Activated CD4-positive, alpha-beta T cell treated with anti-CD3 and anti-CD28 coated beads for 36 hours (primary cell): ENCODE measurements around the gene LPGAT1. TPM values are rescaled to one million over a fixed set of nuclear protein-coding genes. Genes with fewer than 3 reads are reported as not detected.
A peak's percentile ranks its signal among the peaks of the same experiment; 100 is the strongest.

Experiments
- ATAC-seq: fragments of 200-7000 bp; cut with Tn5 transposase; one replicate; pipeline ENCODE4 v1.10.0; 2021; ENCODE audit warnings: mild to moderate bottlenecking, moderate library complexity
- CTCF ChIA-PET: fragments of 350-600 bp; sonication (Branson Sonifier 250); formaldehyde crosslinking; loops from one replicate; lab custom pipeline; 2021; ENCODE audit warnings: antibody characterized with exemption; lab: Charles Lee
- POLR2A ChIA-PET: fragments of 350-600 bp; sonication (Branson Sonifier 250); formaldehyde crosslinking; loops from one replicate; lab custom pipeline; 2021; ENCODE audit warnings: antibody characterized with exemption, inconsistent platforms; lab: Charles Lee
- DNase-seq: peaks from one replicate; pipeline ENCODE4 v3.0.0-alpha.2; 2020
- H3K27ac Mint-ChIP-seq: one replicate; pipeline ENCODE4 v1.8.0; 2021; ENCODE audit warnings: mixed read lengths
- H3K27me3 Mint-ChIP-seq: one replicate; pipeline ENCODE4 v1.8.0; 2021; ENCODE audit warnings: mixed read lengths
- H3K36me3 Mint-ChIP-seq: one replicate; pipeline ENCODE4 v1.8.0; 2021; ENCODE audit warnings: low read depth, mixed read lengths
- H3K4me1 Mint-ChIP-seq: one replicate; pipeline ENCODE4 v1.8.0; 2021; ENCODE audit warnings: mixed read lengths
- H3K4me3 Mint-ChIP-seq: one replicate; pipeline ENCODE4 v1.8.0; 2021; ENCODE audit warnings: mild to moderate bottlenecking, moderate library complexity, mixed read lengths
- H3K9me3 Mint-ChIP-seq: one replicate; pipeline ENCODE4 v1.8.0; 2021; ENCODE audit warnings: low read depth, mixed read lengths
- intact Hi-C, 2 experiments: fragments of 100-400 bp; cut with DNase I in 1 of 2; cut with micrococcal nuclease in 1 of 2; formaldehyde crosslinking; loops; one replicate each; pipeline versions ENCODE4 v1.14.2 to v1.15.1; 2022 to 2024; cut with DNase I, micrococcal nuclease
- total RNA-seq, 2 experiments: library from RNA; stranded (reverse); gene quantifications; one replicate each; pipeline ENCODE4 v1.2.3, GENCODE V29; 2021

The LPGAT1 gene
- total RNA-seq, 2 experiments from 2014 or later = 21.7 to 24.9 TPM

GRCh38 chr1:211843507-211844298, 13.1 kb upstream of the LPGAT1 start:
- H3K36me3 Mint-ChIP-seq = no peaks in the 10 kb centered on the region
- no peak overlapping the region for H3K27ac Mint-ChIP-seq
- POLR2A ChIA-PET = no interaction called here
- intact Hi-C loops = no loop called here
- no peak for DNase-seq
- ATAC-seq = no peak
- no peak overlapping the region for H3K4me3 Mint-ChIP-seq
- CTCF ChIA-PET = interaction anchor here (0.6 to 1.3 kb wide), 4 partner anchors 10 to 163 kb away, joined by 3 to 4 read pairs (median 3); no protein-coding TSS in a partner anchor
- peaks cover 30% of the 10 kb centered on the region for H3K4me1 Mint-ChIP-seq
- peaks cover 2% of the 10 kb centered on the region for H3K9me3 Mint-ChIP-seq
- no peaks in the 10 kb centered on the region for H3K27me3 Mint-ChIP-seq

GRCh38 chr1:211843018-211843417, 12.5 kb upstream of the LPGAT1 start:
- H3K27me3 Mint-ChIP-seq = no peaks in the 10 kb centered on the region

GRCh38 chr1:211842518-211842917, 12.0 kb upstream of the LPGAT1 start:
- peak; percentile 55 for ATAC-seq
- Mint-ChIP-seq H3K27ac (no peak overlapping the region), H3K4me1 (peaks cover 32% of the 10 kb centered on the region), H3K4me3 (no peak overlapping the region), H3K27me3 (no peaks in the 10 kb centered on the region), H3K9me3 (no peaks in the 10 kb centered on the region), H3K36me3 (no peaks in the 10 kb centered on the region)
- intact Hi-C loops = no loop called here
- no peak for DNase-seq
- ChIA-PET CTCF (interaction anchor here (0.7 to 1.3 kb wide), 6 partner anchors 9 to 615 kb away, joined by 3 to 4 read pairs (median 3); no protein-coding TSS in a partner anchor), POLR2A (interaction anchor here (0.6 kb wide), 2 partner anchors 1015 to 1899 kb away, joined by 4 read pairs; partner anchors contain the start of gene FLVCR1)

More at GRCh38 chr1:211843018-211843417, 12.5 kb upstream of the LPGAT1 start:
- DNase-seq (no peak), ATAC-seq (no peak)
- Mint-ChIP-seq H3K27ac (peak overlapping the region; percentile 53), H3K36me3 (no peaks in the 10 kb centered on the region), H3K4me1 (peaks cover 32% of the 10 kb centered on the region), H3K9me3 (peaks cover under 1% of the 10 kb centered on the region), H3K4me3 (no peak overlapping the region)
- intact Hi-C loops = no loop called here
- POLR2A ChIA-PET = interaction anchor here (0.6 kb wide), 1 partner anchor 1900 kb away, joined by 4 read pairs; no protein-coding TSS in a partner anchor
- CTCF ChIA-PET = interaction anchor here (0.7 to 1.3 kb wide), 5 partner anchors 9 to 191 kb away, joined by 3 to 4 read pairs (median 3); no protein-coding TSS in a partner anchor

GRCh38 chr1:211839106-211839505, 8.5 kb upstream of the LPGAT1 start:
- no peak overlapping the region for H3K4me3 Mint-ChIP-seq
- ChIA-PET CTCF (interaction anchor here (0.7 kb wide), 1 partner anchor 141 kb away, joined by 3 read pairs; no protein-coding TSS in a partner anchor), POLR2A (no interaction called here)
- H3K27ac Mint-ChIP-seq = no peak overlapping the region
- H3K9me3 Mint-ChIP-seq = no peaks in the 10 kb centered on the region
- peaks cover 38% of the 10 kb centered on the region for H3K4me1 Mint-ChIP-seq
- ATAC-seq (peak; percentile 72), DNase-seq (no peak)
- H3K36me3 Mint-ChIP-seq = no peaks in the 10 kb centered on the region
- intact Hi-C loops = no loop called here
- no peaks in the 10 kb centered on the region for H3K27me3 Mint-ChIP-seq

GRCh38 chr1:211833174-211833820, 2.7 kb upstream of the LPGAT1 start:
- ChIA-PET POLR2A (no interaction called here), CTCF (interaction anchor here (0.7 to 1.4 kb wide), 6 partner anchors 10 to 135 kb away, joined by 3 to 5 read pairs (median 4); no protein-coding TSS in a partner anchor)
- Mint-ChIP-seq H3K27me3 (no peaks in the 10 kb centered on the region), H3K9me3 (no peaks in the 10 kb centered on the region), H3K4me3 (no peak overlapping the region), H3K27ac (peak overlapping the region; percentile 66), H3K36me3 (peaks cover 5% of the 10 kb centered on the region), H3K4me1 (peaks cover 49% of the 10 kb centered on the region)
- ATAC-seq = peak; percentile 47
- DNase-seq = peak; percentile 56
- intact Hi-C loops = loop anchor here (2.0 to 5.0 kb wide), 6 partner anchors 102 to 774 kb away; partner anchors contain the start of genes ATF3 (in 1 of the 2), DTL (in 1 of the 2), INTS7 (in 1 of the 2) and SLC30A1 (in 1 of the 2)

GRCh38 chr1:211832661-211833060, 2.1 kb upstream of the LPGAT1 start:
- POLR2A ChIA-PET = no interaction called here
- Mint-ChIP-seq H3K4me1 (peaks cover 53% of the 10 kb centered on the region), H3K9me3 (no peaks in the 10 kb centered on the region), H3K27me3 (no peaks in the 10 kb centered on the region), H3K27ac (peak overlapping the region; percentile 66), H3K4me3 (no peak overlapping the region), H3K36me3 (peaks cover 5% of the 10 kb centered on the region)
- CTCF ChIA-PET = interaction anchor here (1.2 kb wide), 1 partner anchor 20 kb away, joined by 3 read pairs; no protein-coding TSS in a partner anchor
- ATAC-seq (no peak), DNase-seq (no peak)
- intact Hi-C loops = loop anchor here (2.0 to 5.0 kb wide), 6 partner anchors 102 to 775 kb away; partner anchors contain the start of genes ATF3 (in 1 of the 2), DTL (in 1 of the 2), INTS7 (in 1 of the 2) and SLC30A1 (in 1 of the 2)

- ATAC-seq (no peak), DNase-seq (no peak)
- intact Hi-C loops = loop anchor here (2.0 to 5.0 kb wide), 7 partner anchors 103 to 776 kb away; partner anchors contain the start of genes ATF3 (in 1 of the 2), DTL (in 1 of the 2), INTS7 (in 1 of the 2) and SLC30A1 (in 1 of the 2)
- H3K27ac Mint-ChIP-seq = peak overlapping the region; percentile 40
- H3K9me3 Mint-ChIP-seq = no peaks in the 10 kb centered on the region
- POLR2A ChIA-PET = interaction anchor here (0.5 kb wide), 1 partner anchor 81 kb away, joined by 3 read pairs; no protein-coding TSS in a partner anchor
- H3K4me3 Mint-ChIP-seq = peak overlapping the region; percentile 77
- no peaks in the 10 kb centered on the region for H3K27me3 Mint-ChIP-seq
- CTCF ChIA-PET = interaction anchor here (0.8 to 0.9 kb wide), 2 partner anchors 80 to 134 kb away, joined by 3 to 4 read pairs; no protein-coding TSS in a partner anchor
- peaks cover 5% of the 10 kb centered on the region for H3K36me3 Mint-ChIP-seq
- H3K4me1 Mint-ChIP-seq = peaks cover 57% of the 10 kb centered on the region
Measured at GRCh38 chr1:211831558-211832323, 1.2 kb upstream of the LPGAT1 start.

GRCh38 chr1:211830055-211830327, 572 bp downstream of the LPGAT1 start:
- peaks cover 8% of the 10 kb centered on the region for H3K36me3 Mint-ChIP-seq
- peaks cover 57% of the 10 kb centered on the region for H3K4me1 Mint-ChIP-seq
- peak overlapping the region; percentile 82 for H3K4me3 Mint-ChIP-seq
- ChIA-PET POLR2A (no interaction called here), CTCF (interaction anchor here (0.7 kb wide), 2 partner anchors 197 to 400 kb away, joined by 3 read pairs; no protein-coding TSS in a partner anchor)
- ATAC-seq (peak; percentile 2), DNase-seq (peak; percentile 38)
- no peaks in the 10 kb centered on the region for H3K9me3 Mint-ChIP-seq
- H3K27ac Mint-ChIP-seq = peak overlapping the region; percentile 85
- H3K27me3 Mint-ChIP-seq = no peaks in the 10 kb centered on the region
- intact Hi-C loops = loop anchor here (1.0 to 5.0 kb wide), 9 partner anchors 105 to 777 kb away; partner anchors contain the start of genes DTL (in 2 of the 2), INTS7 (in 2 of the 2) and ATF3 (in 1 of the 2)

GRCh38 chr1:211829343-211830054, 1.1 kb downstream of the LPGAT1 start:
- Mint-ChIP-seq H3K36me3 (peaks cover 8% of the 10 kb centered on the region), H3K9me3 (no peaks in the 10 kb centered on the region), H3K27me3 (no peaks in the 10 kb centered on the region), H3K4me3 (peak overlapping the region; percentile 82), H3K4me1 (peaks cover 55% of the 10 kb centered on the region), H3K27ac (peak overlapping the region; percentile 85)
- CTCF ChIA-PET = interaction anchor here (0.7 to 2.6 kb wide), 6 partner anchors 13 to 1202 kb away, joined by 3 to 11 read pairs (median 3); no protein-coding TSS in a partner anchor
- DNase-seq (no peak), ATAC-seq (no peak)
- intact Hi-C loops = loop anchor here (1.0 to 5.0 kb wide), 9 partner anchors 106 to 778 kb away; partner anchors contain the start of genes DTL (in 2 of the 2), INTS7 (in 2 of the 2) and ATF3 (in 1 of the 2)
- POLR2A ChIA-PET = no interaction called here
